Liver (tissue), 9 donors: Measurements from ENCODE around the gene MED29. TPM values are rescaled to one million over a fixed set of nuclear protein-coding genes. Genes with fewer than 3 reads are reported as not detected.

ENCODE experiments used
- DNase-seq: peaks from one replicate; pipeline ENCODE4 v3.0.0-alpha.2; 2017; ENCODE audit warnings: low spot score
- H3K27ac ChIP-seq, 2 donors: one replicate each; pipeline ENCODE4 v1.7.0; 2013; ENCODE audit warnings: inconsistent platforms in 2 of 2, low read length in 2 of 2, control low read depth in 1 of 2, low read depth in 1 of 2, mild to moderate bottlenecking in 1 of 2
- H3K27me3 ChIP-seq, 4 donors: one replicate each; pipeline versions ENCODE4 v1.6.1 to v1.7.0; 2013; ENCODE audit warnings: low read length in 3 of 4, inconsistent platforms in 1 of 4, mild to moderate bottlenecking in 1 of 4, moderate library complexity in 1 of 4; ENCODE audit not compliant: control insufficient read depth in 4 of 4, insufficient read depth in 4 of 4
- H3K36me3 ChIP-seq, 4 donors: one replicate each; pipeline versions ENCODE4 v1.6.1 to v1.7.0; 2013; ENCODE audit warnings: low read length in 3 of 4, mild to moderate bottlenecking in 3 of 4, low read depth in 1 of 4, moderate library complexity in 1 of 4; ENCODE audit not compliant: control insufficient read depth in 4 of 4, insufficient read depth in 3 of 4
- H3K4me1 ChIP-seq, 4 donors: one replicate each; pipeline versions ENCODE4 v1.6.1 to v1.7.0; 2013; ENCODE audit warnings: low read length in 3 of 4, mild to moderate bottlenecking in 3 of 4, moderate library complexity in 1 of 4; ENCODE audit not compliant: control insufficient read depth in 4 of 4, insufficient read depth in 4 of 4
- H3K4me3 ChIP-seq, 3 donors: one replicate each; pipeline versions ENCODE4 v1.6.1 to v1.7.0; 2013; ENCODE audit warnings: low read length in 3 of 3, control low read depth in 1 of 3, low read depth in 1 of 3, mild to moderate bottlenecking in 1 of 3
- H3K9ac ChIP-seq, 2 donors: one replicate each; pipeline ENCODE4 v1.7.0; 2013; ENCODE audit warnings: low read length in 2 of 2, mild to moderate bottlenecking in 2 of 2, moderate library complexity in 2 of 2, control low read depth in 1 of 2, low read depth in 1 of 2
- H3K9me3 ChIP-seq, 4 donors: one replicate each; pipeline versions ENCODE4 v1.6.1 to v1.7.0; 2013; ENCODE audit warnings: low read length in 3 of 4; ENCODE audit not compliant: control insufficient read depth in 4 of 4
- CTCF ChIP-seq: fragments of 150-350 bp; IDR thresholded peaks from 2 replicates; pipeline ENCODE4 v1.5.1; 2017; ENCODE audit warnings: improper control_type of control experiment, low read depth, low read length; ENCODE audit not compliant: missing input control
- EGR1 ChIP-seq, 2 donors: IDR thresholded peaks; 2 replicates each; pipeline ENCODE4 v1.6.1; 2016 to 2018; ENCODE audit warnings: antibody characterized with exemption in 2 of 2, low read depth in 2 of 2
- FOXA1 ChIP-seq: IDR thresholded peaks from 2 replicates; pipeline ENCODE4 v1.6.1; 2016; ENCODE audit warnings: antibody characterized with exemption
- FOXA2 ChIP-seq: IDR thresholded peaks from 2 replicates; pipeline ENCODE4 v1.6.1; 2016; ENCODE audit warnings: antibody characterized with exemption
- GABPA ChIP-seq, 2 donors: IDR thresholded peaks in 1 of 2; conservative IDR thresholded peaks in 1 of 2; 2 replicates each; pipeline ENCODE4 v1.6.1; 2016; ENCODE audit warnings: antibody characterized with exemption in 2 of 2, mild to moderate bottlenecking in 1 of 2, moderate library complexity in 1 of 2
- HNF4A ChIP-seq, 2 donors: conservative IDR thresholded peaks; 2 replicates each; pipeline ENCODE4 v1.6.1; 2016; ENCODE audit warnings: antibody characterized with exemption in 2 of 2, mild to moderate bottlenecking in 2 of 2
- HNF4G ChIP-seq: IDR thresholded peaks from 2 replicates; pipeline ENCODE4 v1.6.1; 2016; ENCODE audit warnings: antibody characterized with exemption
- JUND ChIP-seq, 2 donors: IDR thresholded peaks; 2 replicates each; pipeline ENCODE4 v1.6.1; 2016; ENCODE audit warnings: antibody characterized with exemption in 2 of 2
- NR2F2 ChIP-seq: IDR thresholded peaks from 2 replicates; pipeline ENCODE4 v1.6.1; 2016; ENCODE audit warnings: antibody characterized with exemption
- RAD21 ChIP-seq, 2 donors: IDR thresholded peaks; 2 replicates each; pipeline ENCODE4 v1.6.1; 2016; ENCODE audit warnings: antibody characterized with exemption in 2 of 2, mild to moderate bottlenecking in 2 of 2
- RXRA ChIP-seq, 2 donors: IDR thresholded peaks; 2 replicates each; pipeline ENCODE4 v1.6.1; 2017 to 2018; ENCODE audit warnings: antibody characterized with exemption in 2 of 2, mild to moderate bottlenecking in 1 of 2
- SP1 ChIP-seq: IDR thresholded peaks from 2 replicates; pipeline ENCODE4 v1.6.1; 2018; ENCODE audit warnings: antibody characterized with exemption, mild to moderate bottlenecking
- TAF1 ChIP-seq: conservative IDR thresholded peaks from 2 replicates; pipeline ENCODE4 v1.6.1; 2016; ENCODE audit warnings: antibody characterized with exemption, mild to moderate bottlenecking
- YY1 ChIP-seq: IDR thresholded peaks from 2 replicates; pipeline ENCODE4 v1.6.1; 2016; ENCODE audit warnings: antibody characterized with exemption, mild to moderate bottlenecking
- WGBS: extraction: QIAGEN DNeasy Blood & Tissue Kit; methylation state at CpG from one replicate; pipeline ENCODE4 v1.1.7; 2013; 5-methylcytosine and 5-hydroxymethylcytosine counted together
- polyA plus RNA-seq, 2 donors: library from polyadenylated mRNA; stranded (reverse) in 1 of 2; unstranded in 1 of 2; fragments of 200-250 nt in 1 of 2; fragments of >200 nt in 1 of 2; fragmentation: Nextera tagmentation in 1 of 2; extraction: Ambion mirVana in 1 of 2; gene quantifications; one replicate each; pipeline versions ENCODE4 v1.2.1 to v1.2.3, GENCODE V29; 2013 to 2015
- total RNA-seq, 2 donors: library from RNA; depleted of rRNA; stranded (reverse); fragments of >200 nt; gene quantifications; one replicate each; pipeline ENCODE4 v1.2.3, GENCODE V29; 2014
- TF ChIP-seq, protein P1 (sequence below): IDR thresholded peaks from 2 replicates; pipeline ENCODE4 v1.6.1; 2016; ENCODE audit warnings: antibody characterized with exemption, mild to moderate bottlenecking
- TF ChIP-seq, protein P2 (sequence below): IDR thresholded peaks from 2 replicates; pipeline ENCODE4 v1.6.1; 2016; ENCODE audit warnings: antibody characterized with exemption
- TF ChIP-seq, protein P3 (sequence below): IDR thresholded peaks from 2 replicates; pipeline ENCODE4 v1.6.1; 2016; ENCODE audit warnings: antibody characterized with exemption
- TF ChIP-seq, protein P4 (sequence below): IDR thresholded peaks from 2 replicates; pipeline ENCODE4 v1.6.1; 2016; ENCODE audit warnings: antibody characterized with exemption
- donor health status: healthy.
- donor health status: healthy.
- donor health status: healthy.
- donor health status: healthy.
- donor health status: healthy.

MED29 gene
- total and polyA plus RNA-seq, 4 donors, result 11.0 to 24.2 (median 17.4) TPM

DNA sequence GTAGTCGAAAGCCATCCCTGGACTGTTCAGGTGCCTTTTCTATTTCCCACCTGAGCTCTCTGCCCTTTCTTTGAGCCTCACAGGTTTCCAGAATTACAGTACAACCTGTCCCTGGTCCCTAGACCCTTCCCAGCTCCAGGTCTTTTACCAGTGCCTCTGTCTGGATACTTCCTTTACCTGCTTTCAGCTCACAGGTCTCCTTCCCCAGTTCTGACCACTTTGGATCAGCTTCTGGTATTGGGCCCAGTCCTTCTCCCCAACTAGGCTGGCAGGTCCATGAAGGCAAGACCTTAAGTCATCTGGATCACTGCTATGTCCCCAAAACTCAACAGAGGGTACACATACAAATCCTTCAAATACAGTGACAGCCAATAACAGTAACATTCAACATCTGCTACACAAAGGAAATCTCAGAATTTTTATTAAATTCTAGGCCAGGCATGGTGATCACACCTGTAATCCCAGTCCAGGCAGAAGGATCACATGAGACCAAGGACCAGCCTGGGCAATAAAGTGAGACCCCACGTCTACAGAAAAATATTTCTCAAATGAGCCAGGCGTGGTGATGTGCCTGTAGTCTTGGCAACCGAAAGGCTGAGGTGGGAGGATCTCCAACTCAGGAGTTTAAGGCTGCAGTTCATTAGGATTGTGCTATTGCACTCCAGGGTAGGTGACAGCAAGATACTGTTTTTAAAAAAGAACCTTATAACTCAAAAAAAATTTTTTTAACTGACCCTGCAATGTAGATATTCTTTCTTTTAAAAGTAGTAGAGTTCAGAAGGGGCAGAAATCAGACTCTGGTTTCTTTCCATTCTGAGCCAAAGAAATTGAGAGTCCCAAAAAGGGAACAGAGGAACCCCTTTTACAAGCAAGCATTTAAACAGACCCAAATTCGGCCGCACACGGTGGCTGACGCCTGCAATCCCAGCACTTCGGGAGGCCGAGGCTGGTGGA lies 43.2 kb downstream of the MED29 start (continued):
- TF ChIP-seq, protein P1, sequence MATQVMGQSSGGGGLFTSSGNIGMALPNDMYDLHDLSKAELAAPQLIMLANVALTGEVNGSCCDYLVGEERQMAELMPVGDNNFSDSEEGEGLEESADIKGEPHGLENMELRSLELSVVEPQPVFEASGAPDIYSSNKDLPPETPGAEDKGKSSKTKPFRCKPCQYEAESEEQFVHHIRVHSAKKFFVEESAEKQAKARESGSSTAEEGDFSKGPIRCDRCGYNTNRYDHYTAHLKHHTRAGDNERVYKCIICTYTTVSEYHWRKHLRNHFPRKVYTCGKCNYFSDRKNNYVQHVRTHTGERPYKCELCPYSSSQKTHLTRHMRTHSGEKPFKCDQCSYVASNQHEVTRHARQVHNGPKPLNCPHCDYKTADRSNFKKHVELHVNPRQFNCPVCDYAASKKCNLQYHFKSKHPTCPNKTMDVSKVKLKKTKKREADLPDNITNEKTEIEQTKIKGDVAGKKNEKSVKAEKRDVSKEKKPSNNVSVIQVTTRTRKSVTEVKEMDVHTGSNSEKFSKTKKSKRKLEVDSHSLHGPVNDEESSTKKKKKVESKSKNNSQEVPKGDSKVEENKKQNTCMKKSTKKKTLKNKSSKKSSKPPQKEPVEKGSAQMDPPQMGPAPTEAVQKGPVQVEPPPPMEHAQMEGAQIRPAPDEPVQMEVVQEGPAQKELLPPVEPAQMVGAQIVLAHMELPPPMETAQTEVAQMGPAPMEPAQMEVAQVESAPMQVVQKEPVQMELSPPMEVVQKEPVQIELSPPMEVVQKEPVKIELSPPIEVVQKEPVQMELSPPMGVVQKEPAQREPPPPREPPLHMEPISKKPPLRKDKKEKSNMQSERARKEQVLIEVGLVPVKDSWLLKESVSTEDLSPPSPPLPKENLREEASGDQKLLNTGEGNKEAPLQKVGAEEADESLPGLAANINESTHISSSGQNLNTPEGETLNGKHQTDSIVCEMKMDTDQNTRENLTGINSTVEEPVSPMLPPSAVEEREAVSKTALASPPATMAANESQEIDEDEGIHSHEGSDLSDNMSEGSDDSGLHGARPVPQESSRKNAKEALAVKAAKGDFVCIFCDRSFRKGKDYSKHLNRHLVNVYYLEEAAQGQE, result no peak
- no peak for TF ChIP-seq TAF1

DNA sequence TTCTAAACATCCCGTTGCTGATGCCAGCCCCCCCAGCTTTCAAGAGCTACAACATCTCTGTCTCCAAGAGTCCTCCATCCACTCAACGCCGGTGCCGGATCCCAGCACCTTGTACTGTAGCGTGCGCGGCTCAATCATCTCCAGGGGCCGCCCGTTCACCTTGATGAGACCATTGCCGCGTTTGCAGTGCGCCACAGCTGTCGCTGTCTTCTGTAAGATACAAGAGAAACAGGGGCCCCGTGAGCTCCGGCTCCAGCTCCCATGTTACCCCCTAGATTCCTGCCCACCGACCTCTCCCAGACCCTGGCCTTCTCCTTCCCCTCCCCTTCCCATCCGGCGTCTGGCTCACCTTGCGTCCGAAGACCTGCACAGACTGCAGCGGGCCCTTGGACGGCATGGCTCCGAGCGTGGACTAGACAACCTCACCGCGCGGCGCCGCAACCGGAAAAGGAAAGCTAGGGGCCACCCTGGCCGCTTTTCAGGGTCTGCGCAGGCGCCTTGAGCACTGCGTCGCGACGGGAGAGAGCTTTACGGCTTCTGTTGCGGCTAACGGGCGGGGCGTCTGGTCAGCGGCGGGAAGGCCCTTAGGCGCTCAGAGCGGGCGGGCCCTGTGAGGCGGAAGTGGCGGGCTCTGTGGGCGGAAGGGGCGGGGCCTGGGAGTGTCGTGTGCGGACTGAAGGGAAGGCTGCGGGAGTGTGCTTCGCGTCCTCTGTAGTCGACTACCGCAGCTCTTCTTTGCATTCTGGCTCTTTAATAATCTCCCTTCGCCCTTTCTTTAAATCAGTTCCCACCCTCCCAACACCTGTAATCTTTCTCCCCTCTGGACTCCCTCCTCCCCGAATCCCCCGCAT lies 44.5 kb downstream of the MED29 start, which contains the start of gene RPS16:
TSS of gene RPS16 (minus strand) at position 451 of the 851 bp plus-strand sequence. CDS start at position 397, 54 bp downstream.
- Histone ChIP-seq H3K9ac (peak within 1 kb of the TSS; percentile 86 to 91), H3K36me3 (peaks cover 15 to 24% (median 17%) of the 10 kb centered on the region in 4 donors), H3K4me3 (peak within 1 kb of the TSS; percentile 77 to 90 (median 81)), H3K27me3 (no peaks in the 10 kb centered on the region), H3K27ac (peak within 1 kb of the TSS; percentile 79 to 81), H3K4me1 (peaks cover 4 to 32% (median 17%) of the 10 kb centered on the region in 4 donors), H3K9me3 (no peaks in the 10 kb centered on the region)
- peak; percentile 98 for DNase-seq
- TF ChIP-seq RXRA (IDR thresholded peaks at IDR 0.05), result peak; percentile 33 to 44
- TF ChIP-seq RAD21 (IDR thresholded peaks at IDR 0.05), result peak in 1 of 2 donors; percentile 50
- peak; percentile 82 to 98 for TF ChIP-seq GABPA (IDR thresholded peaks at IDR 0.05 in 1 of 2, conservative IDR thresholded peaks at IDR 0.05 in 1 of 2)
- TF ChIP-seq, protein P1, result peak; percentile 93
- TF ChIP-seq EGR1 (IDR thresholded peaks at IDR 0.05; ENCODE audit: low read depth in 2 of 2), result peak in 1 of 2 donors; percentile 75
- TF ChIP-seq FOXA2, result peak; percentile 10
- no peak for TF ChIP-seq JUND (IDR thresholded peaks at IDR 0.05)
- peak; percentile 51 for TF ChIP-seq FOXA1
- peak; percentile 93 for TF ChIP-seq YY1
- TF ChIP-seq, protein P2, sequence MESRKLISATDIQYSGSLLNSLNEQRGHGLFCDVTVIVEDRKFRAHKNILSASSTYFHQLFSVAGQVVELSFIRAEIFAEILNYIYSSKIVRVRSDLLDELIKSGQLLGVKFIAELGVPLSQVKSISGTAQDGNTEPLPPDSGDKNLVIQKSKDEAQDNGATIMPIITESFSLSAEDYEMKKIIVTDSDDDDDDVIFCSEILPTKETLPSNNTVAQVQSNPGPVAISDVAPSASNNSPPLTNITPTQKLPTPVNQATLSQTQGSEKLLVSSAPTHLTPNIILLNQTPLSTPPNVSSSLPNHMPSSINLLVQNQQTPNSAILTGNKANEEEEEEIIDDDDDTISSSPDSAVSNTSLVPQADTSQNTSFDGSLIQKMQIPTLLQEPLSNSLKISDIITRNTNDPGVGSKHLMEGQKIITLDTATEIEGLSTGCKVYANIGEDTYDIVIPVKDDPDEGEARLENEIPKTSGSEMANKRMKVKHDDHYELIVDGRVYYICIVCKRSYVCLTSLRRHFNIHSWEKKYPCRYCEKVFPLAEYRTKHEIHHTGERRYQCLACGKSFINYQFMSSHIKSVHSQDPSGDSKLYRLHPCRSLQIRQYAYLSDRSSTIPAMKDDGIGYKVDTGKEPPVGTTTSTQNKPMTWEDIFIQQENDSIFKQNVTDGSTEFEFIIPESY, result peak; percentile 98
- TF ChIP-seq CTCF, result no peak
- TF ChIP-seq, protein P3, sequence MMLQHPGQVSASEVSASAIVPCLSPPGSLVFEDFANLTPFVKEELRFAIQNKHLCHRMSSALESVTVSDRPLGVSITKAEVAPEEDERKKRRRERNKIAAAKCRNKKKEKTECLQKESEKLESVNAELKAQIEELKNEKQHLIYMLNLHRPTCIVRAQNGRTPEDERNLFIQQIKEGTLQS, result no peak
- TF ChIP-seq HNF4A (conservative IDR thresholded peaks at IDR 0.05), result peak; percentile 8 to 32
- peak; percentile 99 for TF ChIP-seq TAF1
- peak; percentile 33 for TF ChIP-seq NR2F2
- TF ChIP-seq SP1, result peak; percentile 71
- no peak for TF ChIP-seq HNF4G
- TF ChIP-seq, protein P4, sequence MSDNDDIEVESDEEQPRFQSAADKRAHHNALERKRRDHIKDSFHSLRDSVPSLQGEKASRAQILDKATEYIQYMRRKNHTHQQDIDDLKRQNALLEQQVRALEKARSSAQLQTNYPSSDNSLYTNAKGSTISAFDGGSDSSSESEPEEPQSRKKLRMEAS, result peak; percentile 88
- under 1% methylated on average over 61 of the region's 61 CpGs for WGBS
